Globus pallidus (tissue), 1 donor: ENCODE measurements around the gene MCTP1.

ENCODE experiments used
- DNase-seq: peaks from one replicate; pipeline ENCODE4 v3.0.0-alpha.2; 2015; ENCODE audit warnings: low spot score

Gene MCTP1

GRCh38 chr5:95284572-95285408 lies at the start of gene MCTP1:
MCTP1 (minus strand) TSS chr5:95285094.
- DNase-seq = no peak

- no peak for DNase-seq
Observed at GRCh38 chr5:95332158-95332557, 47.3 kb upstream of the MCTP1 start.

- no peak for DNase-seq
Observed at GRCh38 chr5:95331358-95331757, 46.5 kb upstream of the MCTP1 start.

GRCh38 chr5:95327211-95327610 lies 42.3 kb upstream of the MCTP1 start:
- DNase-seq = no peak

GRCh38 chr5:95317687-95318086 lies 32.8 kb upstream of the MCTP1 start:
- DNase-seq = no peak

GRCh38 chr5:95317085-95317484 lies 32.2 kb upstream of the MCTP1 start:
- no peak for DNase-seq

GRCh38 chr5:95304711-95305110 lies 19.8 kb upstream of the MCTP1 start:
- no peak for DNase-seq

- no peak for DNase-seq
Observed at GRCh38 chr5:95298651-95299050, 13.8 kb upstream of the MCTP1 start.

GRCh38 chr5:95296291-95296690 lies 11.4 kb upstream of the MCTP1 start:
- no peak for DNase-seq

- DNase-seq = no peak
Observed at GRCh38 chr5:95285409-95285755, 488 bp upstream of the MCTP1 start.

GRCh38 chr5:95283761-95284571 lies 928 bp downstream of the MCTP1 start:
- no peak for DNase-seq

GRCh38 chr5:95283022-95283615 lies 1.8 kb downstream of the MCTP1 start:
- DNase-seq = no peak

GRCh38 chr5:95281226-95281625 lies 3.7 kb downstream of the MCTP1 start:
- no peak for DNase-seq

- DNase-seq = no peak
Observed at GRCh38 chr5:95280401-95281095, 4.3 kb downstream of the MCTP1 start.

GRCh38 chr5:95274011-95274410 lies 10.9 kb downstream of the MCTP1 start:
- DNase-seq = no peak

GRCh38 chr5:95272316-95272929 lies 12.5 kb downstream of the MCTP1 start:
- DNase-seq = no peak

GRCh38 chr5:95262933-95263660 lies 21.8 kb downstream of the MCTP1 start:
- no peak for DNase-seq

GRCh38 chr5:95261437-95262175 lies 23.3 kb downstream of the MCTP1 start:
- peak; percentile 27 for DNase-seq

GRCh38 chr5:95256991-95257390 lies 27.9 kb downstream of the MCTP1 start:
- DNase-seq = no peak

- no peak for DNase-seq
Observed at GRCh38 chr5:95256446-95256845, 28.4 kb downstream of the MCTP1 start.
